ENCODE measurements around the gene FOXM1.
"Not testable (repeated sequence)": the region's sequence is repeated elsewhere in the genome, so short reads cannot be mapped to it uniquely, and the experiment has no call there.

The FOXM1 gene

GRCh38 chr12:2891240-2892053 lies 14.5 kb upstream of the FOXM1 start:
- Mint-ChIP-seq H3K4me3 (peak overlapping the region; percentile 83), H3K27me3 (no peaks in the 10 kb centered on the region), H3K36me3 (no peaks in the 10 kb centered on the region), H3K27ac (peak overlapping the region; percentile 84), H3K4me1 (peaks cover 17% of the 10 kb centered on the region), H3K9me3 (no peaks in the 10 kb centered on the region)
- ATAC-seq: peak; percentile 42

GRCh38 chr12:2890388-2891239 lies 13.6 kb upstream of the FOXM1 start, which contains the start of gene TULP3:
Gene TULP3 (plus strand): TSS chr12:2890891. CDS start chr12:2890948, 57 bp downstream.
- H3K9me3 Mint-ChIP-seq: no peaks in the 10 kb centered on the region
- ATAC-seq: peak; percentile 100

GRCh38 chr12:2890001-2890387 lies 13.0 kb upstream of the FOXM1 start:
- Mint-ChIP-seq H3K27ac (peak overlapping the region; percentile 84), H3K4me1 (peaks cover 23% of the 10 kb centered on the region), H3K4me3 (peak overlapping the region; percentile 83), H3K27me3 (no peaks in the 10 kb centered on the region), H3K9me3 (no peaks in the 10 kb centered on the region), H3K36me3 (peaks cover 6% of the 10 kb centered on the region)
- ATAC-seq: no peak

More at GRCh38 chr12:2890388-2891239, 13.6 kb upstream of the FOXM1 start, which contains the start of gene TULP3:
- Mint-ChIP-seq H3K27me3 (no peaks in the 10 kb centered on the region), H3K36me3 (peaks cover 6% of the 10 kb centered on the region), H3K4me3 (peak within 1 kb of the TSS; percentile 83), H3K27ac (peak within 1 kb of the TSS; percentile 84), H3K4me1 (peaks cover 17% of the 10 kb centered on the region)

GRCh38 chr12:2886768-2887450 lies 9.9 kb upstream of the FOXM1 start:
- H3K9me3 Mint-ChIP-seq: no peaks in the 10 kb centered on the region
- peaks cover 12% of the 10 kb centered on the region for H3K36me3 Mint-ChIP-seq
- no peak for ATAC-seq
- H3K4me3 Mint-ChIP-seq: no peak overlapping the region
- H3K27ac Mint-ChIP-seq: no peak overlapping the region
- no peaks in the 10 kb centered on the region for H3K27me3 Mint-ChIP-seq
- H3K4me1 Mint-ChIP-seq: peaks cover 30% of the 10 kb centered on the region

GRCh38 chr12:2884810-2885209 lies 7.8 kb upstream of the FOXM1 start:
- Mint-ChIP-seq H3K27me3 (no peaks in the 10 kb centered on the region), H3K4me3 (no peak overlapping the region), H3K36me3 (peaks cover 12% of the 10 kb centered on the region), H3K9me3 (no peaks in the 10 kb centered on the region), H3K27ac (peak overlapping the region; percentile 5), H3K4me1 (peaks cover 22% of the 10 kb centered on the region)
- ATAC-seq: no peak

- H3K27me3 Mint-ChIP-seq: no peaks in the 10 kb centered on the region
- no peak overlapping the region for H3K4me3 Mint-ChIP-seq
- no peak for ATAC-seq
- H3K9me3 Mint-ChIP-seq: no peaks in the 10 kb centered on the region
- peaks cover 11% of the 10 kb centered on the region for H3K36me3 Mint-ChIP-seq
- peaks cover 35% of the 10 kb centered on the region for H3K4me1 Mint-ChIP-seq
- H3K27ac Mint-ChIP-seq: no peak overlapping the region
Measured at GRCh38 chr12:2879853-2880252, 2.9 kb upstream of the FOXM1 start.

GRCh38 chr12:2877953-2878732 lies 1.2 kb upstream of the FOXM1 start:
- peaks cover 6% of the 10 kb centered on the region for H3K36me3 Mint-ChIP-seq
- peak overlapping the region; percentile 87 for H3K27ac Mint-ChIP-seq
- H3K27me3 Mint-ChIP-seq: no peaks in the 10 kb centered on the region
- H3K9me3 Mint-ChIP-seq: no peaks in the 10 kb centered on the region
- H3K4me1 Mint-ChIP-seq: peaks cover 29% of the 10 kb centered on the region
- H3K4me3 Mint-ChIP-seq: peak overlapping the region; percentile 95
- ATAC-seq: peak; percentile 66

- Mint-ChIP-seq H3K36me3 (peaks cover 6% of the 10 kb centered on the region), H3K4me1 (peaks cover 29% of the 10 kb centered on the region), H3K27me3 (no peaks in the 10 kb centered on the region), H3K9me3 (no peaks in the 10 kb centered on the region), H3K4me3 (peak overlapping the region; percentile 72), H3K27ac (peak overlapping the region; percentile 87)
- peak; percentile 5 for ATAC-seq
Measured at GRCh38 chr12:2876431-2877046, 435 bp downstream of the FOXM1 start.

- H3K27ac Mint-ChIP-seq, H3K9me3 Mint-ChIP-seq, H3K4me1 Mint-ChIP-seq, H3K27me3 Mint-ChIP-seq, H3K36me3 Mint-ChIP-seq, H3K4me3 Mint-ChIP-seq, ATAC-seq: not testable (repeated sequence)
Measured at GRCh38 chr12:2868986-2869632, 7.9 kb downstream of the FOXM1 start.

- no peak for ATAC-seq
- no peaks in the 10 kb centered on the region for H3K9me3 Mint-ChIP-seq
- H3K4me3 Mint-ChIP-seq: no peak overlapping the region
- no peaks in the 10 kb centered on the region for H3K27me3 Mint-ChIP-seq
- H3K4me1 Mint-ChIP-seq: no peaks in the 10 kb centered on the region
- no peak overlapping the region for H3K27ac Mint-ChIP-seq
- H3K36me3 Mint-ChIP-seq: peaks cover 18% of the 10 kb centered on the region
Measured at GRCh38 chr12:2864198-2864597, 12.8 kb downstream of the FOXM1 start.

GRCh38 chr12:2863402-2863801 lies 13.6 kb downstream of the FOXM1 start:
- H3K9me3 Mint-ChIP-seq, ATAC-seq, H3K27ac Mint-ChIP-seq, H3K4me1 Mint-ChIP-seq, H3K27me3 Mint-ChIP-seq, H3K4me3 Mint-ChIP-seq: not testable (repeated sequence)
- peaks cover 24% of the 10 kb centered on the region for H3K36me3 Mint-ChIP-seq

GRCh38 chr12:2862876-2863275 lies 14.1 kb downstream of the FOXM1 start:
- H3K36me3 Mint-ChIP-seq: peaks cover 30% of the 10 kb centered on the region
- H3K4me3 Mint-ChIP-seq: no peak overlapping the region
- no peaks in the 10 kb centered on the region for H3K4me1 Mint-ChIP-seq

GRCh38 chr12:2860170-2860569 lies 16.8 kb downstream of the FOXM1 start:
- no peaks in the 10 kb centered on the region for H3K9me3 Mint-ChIP-seq
- H3K36me3 Mint-ChIP-seq: peaks cover 40% of the 10 kb centered on the region
- H3K27me3 Mint-ChIP-seq: no peaks in the 10 kb centered on the region
- no peak overlapping the region for H3K27ac Mint-ChIP-seq
- H3K4me3 Mint-ChIP-seq: no peak overlapping the region
- H3K4me1 Mint-ChIP-seq: no peaks in the 10 kb centered on the region
- no peak for ATAC-seq

More at GRCh38 chr12:2862876-2863275, 14.1 kb downstream of the FOXM1 start:
- ATAC-seq: no peak
- Mint-ChIP-seq H3K27me3 (no peaks in the 10 kb centered on the region), H3K9me3 (no peaks in the 10 kb centered on the region), H3K27ac (no peak overlapping the region)

- no peak overlapping the region for H3K4me3 Mint-ChIP-seq
- H3K4me1 Mint-ChIP-seq: no peaks in the 10 kb centered on the region
- H3K27me3 Mint-ChIP-seq: no peaks in the 10 kb centered on the region
- no peak for ATAC-seq
- H3K27ac Mint-ChIP-seq: no peak overlapping the region
- H3K36me3 Mint-ChIP-seq: peaks cover 49% of the 10 kb centered on the region
- no peaks in the 10 kb centered on the region for H3K9me3 Mint-ChIP-seq
Measured at GRCh38 chr12:2858944-2859421, 18.0 kb downstream of the FOXM1 start.

All from stimulated activated memory B cell treated with anti-CD40 and anti-IgM and Interleukin-4, amounts not matched to agents 10 μg/mL and 1 μg/mL and 100 μg/mL, for 72 hours (primary cell).